Measurements from ENCODE around the gene ADGRL3.
"Not testable (repeated sequence)": the region's sequence is repeated elsewhere in the genome, so short reads cannot be mapped to it uniquely, and the experiment has no call there.

The ADGRL3 gene

DNA sequence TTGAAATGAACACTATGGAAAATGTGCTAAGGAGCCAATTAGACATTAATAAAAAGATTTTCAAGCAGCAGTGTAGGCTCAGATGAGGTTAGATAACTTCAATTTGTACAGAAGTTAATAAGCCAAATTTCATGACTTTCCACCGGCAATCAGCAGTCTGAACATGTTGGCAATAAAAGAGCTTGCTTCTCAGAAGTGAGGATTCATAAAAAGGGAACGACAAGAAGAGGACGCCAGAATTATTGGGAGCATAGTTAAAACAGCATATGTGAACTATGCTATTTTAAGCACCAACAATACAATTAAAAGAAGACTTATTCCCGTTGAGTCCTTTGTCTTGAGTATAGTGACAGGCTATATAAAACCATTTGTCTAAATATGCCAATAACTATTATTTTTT is 785.3 kb downstream of the ADGRL3 start:
- H3K4me3 ChIP-seq (ENCODE audit: low read depth, low read length), result no peak overlapping the region
- TF ChIP-seq, protein P1, sequence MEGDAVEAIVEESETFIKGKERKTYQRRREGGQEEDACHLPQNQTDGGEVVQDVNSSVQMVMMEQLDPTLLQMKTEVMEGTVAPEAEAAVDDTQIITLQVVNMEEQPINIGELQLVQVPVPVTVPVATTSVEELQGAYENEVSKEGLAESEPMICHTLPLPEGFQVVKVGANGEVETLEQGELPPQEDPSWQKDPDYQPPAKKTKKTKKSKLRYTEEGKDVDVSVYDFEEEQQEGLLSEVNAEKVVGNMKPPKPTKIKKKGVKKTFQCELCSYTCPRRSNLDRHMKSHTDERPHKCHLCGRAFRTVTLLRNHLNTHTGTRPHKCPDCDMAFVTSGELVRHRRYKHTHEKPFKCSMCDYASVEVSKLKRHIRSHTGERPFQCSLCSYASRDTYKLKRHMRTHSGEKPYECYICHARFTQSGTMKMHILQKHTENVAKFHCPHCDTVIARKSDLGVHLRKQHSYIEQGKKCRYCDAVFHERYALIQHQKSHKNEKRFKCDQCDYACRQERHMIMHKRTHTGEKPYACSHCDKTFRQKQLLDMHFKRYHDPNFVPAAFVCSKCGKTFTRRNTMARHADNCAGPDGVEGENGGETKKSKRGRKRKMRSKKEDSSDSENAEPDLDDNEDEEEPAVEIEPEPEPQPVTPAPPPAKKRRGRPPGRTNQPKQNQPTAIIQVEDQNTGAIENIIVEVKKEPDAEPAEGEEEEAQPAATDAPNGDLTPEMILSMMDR (IDR thresholded peaks at IDR 0.05; ENCODE audit: low read depth, low read length), result no peak
- no peak for DNase-seq (ENCODE audit: low read depth, low spot score)
- in situ Hi-C loops (cut with HindIII; ENCODE audit: low sequenced_read_pairs), result no loop called here

DNA sequence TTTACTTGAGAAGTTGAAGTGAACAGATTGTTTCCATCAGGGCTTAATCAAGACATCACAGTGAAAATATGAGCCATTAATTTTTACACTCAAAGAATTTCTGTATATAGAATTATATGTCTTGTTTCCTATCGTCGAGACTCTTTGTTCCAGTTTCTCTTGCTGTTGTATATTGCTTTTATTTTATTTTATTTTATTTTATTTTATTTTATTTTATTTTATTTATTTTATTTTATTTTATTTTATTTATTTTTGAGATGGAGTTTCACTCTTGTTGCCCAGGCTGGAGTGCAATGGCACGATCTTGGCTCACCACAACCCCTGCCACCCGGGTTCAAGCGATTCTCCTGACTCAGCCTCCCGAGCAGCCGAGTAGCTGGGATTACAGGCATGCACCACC is 786.8 kb downstream of the ADGRL3 start:
- DNase-seq (ENCODE audit: low read depth, low spot score); H3K4me3 ChIP-seq (ENCODE audit: low read depth, low read length); in situ Hi-C loops (cut with HindIII; ENCODE audit: low sequenced_read_pairs): not testable (repeated sequence)

DNA sequence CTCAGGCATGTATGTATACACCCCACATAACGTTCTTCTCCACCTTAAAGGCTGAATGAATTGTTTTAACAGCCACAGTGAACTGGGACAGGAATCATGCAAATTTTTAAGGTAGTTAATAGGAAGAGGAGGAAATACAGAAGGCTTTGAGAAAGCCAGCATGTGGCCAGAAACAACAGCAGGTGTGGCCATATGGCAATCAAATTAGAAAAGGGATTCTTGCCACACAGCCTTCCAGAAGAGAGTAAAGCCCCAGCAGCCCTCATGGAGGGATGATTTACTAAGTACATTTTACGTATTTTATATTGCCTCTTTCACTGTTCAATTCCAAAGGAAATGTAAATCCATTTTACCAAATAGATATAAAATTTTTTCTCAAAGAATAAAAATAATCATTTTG is 792.2 kb downstream of the ADGRL3 start:
- H3K4me3 ChIP-seq (ENCODE audit: low read depth, low read length), result no peak overlapping the region
- DNase-seq (ENCODE audit: low read depth, low spot score), result no peak
- in situ Hi-C loops (cut with HindIII; ENCODE audit: low sequenced_read_pairs), result no loop called here
- TF ChIP-seq, protein P1 (IDR thresholded peaks at IDR 0.05; ENCODE audit: low read depth, low read length), result no peak

DNA sequence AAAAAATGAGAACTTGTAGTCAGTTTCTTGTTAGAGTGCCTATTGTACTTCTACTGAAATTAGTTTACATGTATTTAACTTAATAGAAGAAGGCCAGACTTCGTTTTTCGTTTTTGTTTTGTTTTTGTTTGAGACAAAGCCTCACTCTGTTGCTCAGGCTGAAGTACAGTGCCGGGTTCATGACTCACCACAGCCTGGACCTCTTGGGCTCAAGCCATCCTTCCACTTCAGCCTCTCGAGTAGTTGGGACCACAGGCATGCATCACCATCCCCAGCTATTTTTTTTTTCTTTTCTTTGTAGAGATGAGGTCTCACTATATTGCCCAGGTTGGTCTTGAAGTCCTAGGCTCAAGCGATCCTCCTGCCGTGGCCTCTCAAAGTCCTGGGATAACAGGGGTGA is 793.9 kb downstream of the ADGRL3 start:
- H3K4me3 ChIP-seq (ENCODE audit: low read depth, low read length), result no peak overlapping the region
- in situ Hi-C loops (cut with HindIII; ENCODE audit: low sequenced_read_pairs), result no loop called here
- peak; percentile 71 for DNase-seq (ENCODE audit: low read depth, low spot score)
- TF ChIP-seq, protein P1 (IDR thresholded peaks at IDR 0.05; ENCODE audit: low read depth, low read length), result no peak

DNA sequence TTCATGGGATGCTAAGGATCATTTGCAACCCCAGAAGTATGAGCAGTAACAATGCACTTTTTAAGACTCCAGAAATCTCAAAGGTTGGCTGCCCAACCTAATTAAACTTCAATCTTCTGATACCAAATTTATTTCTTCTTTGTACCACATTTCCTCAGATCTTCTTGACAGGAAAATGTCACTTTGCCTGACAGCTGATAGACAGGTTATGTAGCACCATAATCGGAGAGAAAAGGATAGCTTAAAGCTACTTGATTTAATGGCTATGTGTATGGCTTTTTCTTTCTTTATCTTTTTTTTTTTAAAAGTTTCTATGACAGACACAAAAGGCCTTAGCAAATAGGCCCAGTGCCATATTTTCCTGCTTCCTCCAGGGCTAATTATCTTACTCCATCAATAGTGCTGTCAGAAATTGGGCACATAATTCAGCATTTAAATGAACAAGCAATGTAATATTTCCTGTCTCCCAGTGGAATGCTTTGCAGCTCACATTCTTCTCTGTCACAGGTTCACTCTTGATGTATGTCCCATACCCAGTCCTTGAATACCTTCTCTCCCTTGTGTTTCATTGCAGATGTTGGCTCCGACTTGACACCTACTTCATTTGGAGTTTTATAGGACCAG is 795.7 kb downstream of the ADGRL3 start:
- no peak for DNase-seq (ENCODE audit: low read depth, low spot score)
- TF ChIP-seq, protein P1 (IDR thresholded peaks at IDR 0.05; ENCODE audit: low read depth, low read length), result no peak
- in situ Hi-C loops (cut with HindIII; ENCODE audit: low sequenced_read_pairs), result no loop called here
- H3K4me3 ChIP-seq (ENCODE audit: low read depth, low read length), result no peak overlapping the region

DNA sequence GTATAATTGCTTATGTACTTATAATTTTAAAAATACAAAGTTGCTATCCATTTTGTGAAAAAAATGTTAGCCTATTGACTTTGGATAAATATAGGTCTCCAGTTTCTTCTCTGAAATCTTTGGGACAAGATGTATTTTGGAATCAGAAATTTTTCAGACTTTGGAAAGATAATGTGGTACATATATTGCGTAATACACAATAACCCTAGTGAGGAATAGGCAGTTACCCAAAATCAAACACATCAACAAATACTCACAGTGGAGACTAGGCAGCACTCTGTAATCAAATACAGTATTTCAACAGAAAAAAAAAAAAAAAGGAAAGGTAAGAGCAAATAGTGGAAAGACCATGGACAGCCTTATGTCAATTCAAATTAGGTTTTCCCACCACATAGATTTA is 796.8 kb downstream of the ADGRL3 start:
- no peak overlapping the region for H3K4me3 ChIP-seq (ENCODE audit: low read depth, low read length)
- TF ChIP-seq, protein P1 (IDR thresholded peaks at IDR 0.05; ENCODE audit: low read depth, low read length), result no peak
- no peak for DNase-seq (ENCODE audit: low read depth, low spot score)
- in situ Hi-C loops (cut with HindIII; ENCODE audit: low sequenced_read_pairs), result no loop called here

DNA sequence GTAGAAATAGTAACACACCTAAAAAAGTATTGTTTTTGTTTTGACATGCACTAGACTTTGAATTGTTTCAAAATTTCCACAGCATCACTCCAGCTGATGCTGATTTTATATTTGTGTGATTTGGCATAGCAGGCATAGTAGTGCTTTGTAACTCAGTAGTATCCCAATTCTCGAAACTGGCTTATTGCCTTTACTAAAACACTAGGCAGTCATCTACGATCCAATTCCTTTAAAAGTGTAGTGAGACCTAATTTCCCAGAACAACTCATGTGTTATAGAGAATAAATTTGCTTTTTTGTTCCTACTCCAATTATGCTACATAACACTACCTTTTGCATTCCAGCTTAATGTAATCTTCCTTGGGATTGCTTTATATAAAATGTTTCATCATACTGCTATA is 797.7 kb downstream of the ADGRL3 start:
- in situ Hi-C loops (cut with HindIII; ENCODE audit: low sequenced_read_pairs), result no loop called here
- TF ChIP-seq, protein P1 (IDR thresholded peaks at IDR 0.05; ENCODE audit: low read depth, low read length), result no peak
- no peak for DNase-seq (ENCODE audit: low read depth, low spot score)

More for the DNA sequence above, 797.7 kb downstream of the ADGRL3 start:
- H3K4me3 ChIP-seq (ENCODE audit: low read depth, low read length), result no peak overlapping the region
